ENCODE data around the gene S100A2.

The S100A2 gene

DNA sequence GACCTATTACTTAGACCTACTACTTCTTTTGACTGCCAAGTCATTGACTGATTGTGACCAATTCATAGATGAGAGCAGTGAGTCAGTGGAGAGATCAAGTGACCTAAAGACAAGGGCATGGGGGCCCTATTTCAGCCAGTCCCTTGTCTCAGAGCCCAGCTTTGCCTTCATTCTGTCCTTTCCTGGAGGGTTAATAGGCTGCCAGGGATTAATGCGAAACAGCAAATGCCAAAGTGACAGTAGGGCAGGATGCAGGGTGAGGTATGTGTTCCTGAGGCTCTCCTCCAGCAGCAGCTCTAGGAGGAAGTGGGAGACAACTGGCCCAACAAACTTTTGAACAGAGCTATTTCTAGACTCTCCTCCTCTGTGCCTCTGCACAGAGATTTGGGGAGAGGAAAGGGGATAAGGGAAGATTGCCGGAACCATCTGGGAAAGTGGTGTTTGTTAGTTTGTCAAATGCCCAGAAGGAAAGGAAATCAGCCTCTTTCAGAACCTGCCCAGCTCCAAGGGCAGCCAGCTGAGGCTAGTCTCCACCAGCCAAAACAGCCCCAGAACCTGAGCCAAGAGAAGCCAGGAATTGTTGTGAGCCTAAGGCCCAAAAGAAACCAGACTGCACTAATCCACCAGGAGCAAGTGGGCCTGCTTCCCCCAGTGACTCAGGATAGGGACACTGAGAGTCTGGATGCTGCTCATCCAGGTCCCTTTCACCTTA lies 11.7 kb downstream of the S100A2 start:
- DNase-seq (ENCODE audit: extremely low read depth, low read depth), result no peak
- TF ChIP-seq, protein P1, sequence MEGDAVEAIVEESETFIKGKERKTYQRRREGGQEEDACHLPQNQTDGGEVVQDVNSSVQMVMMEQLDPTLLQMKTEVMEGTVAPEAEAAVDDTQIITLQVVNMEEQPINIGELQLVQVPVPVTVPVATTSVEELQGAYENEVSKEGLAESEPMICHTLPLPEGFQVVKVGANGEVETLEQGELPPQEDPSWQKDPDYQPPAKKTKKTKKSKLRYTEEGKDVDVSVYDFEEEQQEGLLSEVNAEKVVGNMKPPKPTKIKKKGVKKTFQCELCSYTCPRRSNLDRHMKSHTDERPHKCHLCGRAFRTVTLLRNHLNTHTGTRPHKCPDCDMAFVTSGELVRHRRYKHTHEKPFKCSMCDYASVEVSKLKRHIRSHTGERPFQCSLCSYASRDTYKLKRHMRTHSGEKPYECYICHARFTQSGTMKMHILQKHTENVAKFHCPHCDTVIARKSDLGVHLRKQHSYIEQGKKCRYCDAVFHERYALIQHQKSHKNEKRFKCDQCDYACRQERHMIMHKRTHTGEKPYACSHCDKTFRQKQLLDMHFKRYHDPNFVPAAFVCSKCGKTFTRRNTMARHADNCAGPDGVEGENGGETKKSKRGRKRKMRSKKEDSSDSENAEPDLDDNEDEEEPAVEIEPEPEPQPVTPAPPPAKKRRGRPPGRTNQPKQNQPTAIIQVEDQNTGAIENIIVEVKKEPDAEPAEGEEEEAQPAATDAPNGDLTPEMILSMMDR (IDR thresholded peaks at IDR 0.05; ENCODE audit: low read depth, low read length), result no peak

DNA sequence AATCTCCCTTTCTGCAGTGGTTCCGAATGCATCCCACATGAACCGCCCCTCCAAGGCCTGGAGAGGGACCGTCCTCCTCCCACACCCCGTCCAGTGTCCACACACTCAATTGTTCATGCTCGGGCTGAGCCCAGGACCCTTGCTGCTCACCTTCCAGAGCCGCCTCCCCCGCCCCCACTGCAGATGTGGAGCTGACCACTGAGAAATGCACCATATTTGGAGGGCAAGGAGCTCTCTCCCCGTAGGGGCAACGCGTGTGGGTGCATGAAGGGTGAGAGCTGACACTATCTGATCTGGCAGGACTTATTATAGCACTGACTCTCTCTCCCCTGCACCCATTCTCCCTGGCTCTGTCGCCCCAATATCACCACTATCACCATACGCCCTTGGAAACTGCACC lies 12.5 kb downstream of the S100A2 start:
- no peak for DNase-seq (ENCODE audit: extremely low read depth, low read depth)
- TF ChIP-seq, protein P1 (IDR thresholded peaks at IDR 0.05; ENCODE audit: low read depth, low read length), result no peak

DNA sequence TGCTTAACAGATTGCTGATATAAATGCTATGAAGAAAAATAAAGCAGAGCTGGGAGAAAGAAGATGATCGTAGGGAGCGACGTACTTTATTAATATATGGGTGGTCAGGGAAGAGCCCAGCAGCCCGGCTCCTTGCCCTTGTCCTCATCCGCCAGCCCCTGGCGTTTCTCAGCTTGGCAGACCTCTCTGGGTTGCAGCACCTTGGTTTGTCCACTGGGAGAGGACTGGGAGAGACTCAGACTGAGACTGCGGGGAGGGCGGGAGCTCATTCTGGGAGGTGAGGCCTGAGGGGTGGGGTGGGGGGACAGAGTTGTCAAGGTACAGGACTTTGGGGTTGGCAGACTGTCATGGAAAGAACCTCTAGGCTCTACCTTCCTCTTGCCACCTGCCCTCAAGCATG lies 13.3 kb downstream of the S100A2 start:
- TF ChIP-seq, protein P1 (IDR thresholded peaks at IDR 0.05; ENCODE audit: low read depth, low read length), result no peak
- no peak for DNase-seq (ENCODE audit: extremely low read depth, low read depth)

DNA sequence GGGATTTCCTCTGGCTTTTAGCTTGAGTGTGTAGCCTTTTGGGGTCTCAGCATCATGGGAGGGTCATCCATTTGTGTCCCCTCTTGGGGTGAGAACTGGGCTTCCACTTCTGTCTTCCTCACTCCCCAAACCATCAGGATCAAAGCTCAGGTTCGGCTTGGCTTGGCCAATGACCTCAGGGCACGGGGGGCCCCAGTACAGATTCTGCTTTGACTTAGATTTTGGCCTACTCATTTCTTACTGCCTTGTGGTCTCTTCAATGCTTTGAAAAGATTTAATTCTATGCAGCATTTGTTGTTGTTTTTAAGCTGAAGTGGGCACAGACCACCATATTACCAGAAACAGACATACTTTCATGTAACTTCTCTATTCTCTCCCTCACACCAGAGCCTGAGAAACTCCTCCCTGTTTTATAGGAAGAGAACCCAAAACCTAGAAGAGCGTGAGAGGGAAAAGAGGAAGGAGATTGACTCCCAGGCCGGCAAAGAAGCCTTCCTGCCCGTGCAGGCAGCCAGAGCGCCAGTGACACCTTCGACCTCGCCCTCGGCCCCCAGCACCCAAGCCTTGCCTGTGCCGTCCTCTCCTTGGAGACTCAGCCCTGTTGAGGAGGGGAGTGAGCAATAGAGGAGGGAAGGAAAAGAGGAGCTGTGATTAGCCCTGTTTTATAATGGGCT lies 14.7 kb downstream of the S100A2 start:
- DNase-seq (ENCODE audit: extremely low read depth, low read depth), result no peak
- TF ChIP-seq, protein P1 (IDR thresholded peaks at IDR 0.05; ENCODE audit: low read depth, low read length), result no peak

DNA sequence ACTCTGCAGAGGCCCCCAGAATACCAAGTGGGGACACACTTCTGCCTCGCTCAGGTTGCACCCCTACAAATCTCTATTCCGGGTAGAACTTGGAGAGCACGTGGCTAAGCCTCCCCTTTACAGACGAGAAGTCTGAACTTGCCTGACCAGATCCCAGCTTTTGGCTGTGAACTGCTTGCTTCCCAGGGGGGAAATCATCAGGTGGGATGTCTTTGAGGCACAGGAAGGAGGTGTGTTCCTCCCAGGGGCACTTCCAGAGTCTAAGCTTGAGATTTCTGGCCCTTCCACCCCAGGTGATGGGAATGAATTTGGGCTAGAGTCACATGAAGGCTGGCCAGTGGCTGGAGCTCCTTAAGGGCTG lies 15.3 kb downstream of the S100A2 start:
- DNase-seq (ENCODE audit: extremely low read depth, low read depth), result no peak

DNA sequence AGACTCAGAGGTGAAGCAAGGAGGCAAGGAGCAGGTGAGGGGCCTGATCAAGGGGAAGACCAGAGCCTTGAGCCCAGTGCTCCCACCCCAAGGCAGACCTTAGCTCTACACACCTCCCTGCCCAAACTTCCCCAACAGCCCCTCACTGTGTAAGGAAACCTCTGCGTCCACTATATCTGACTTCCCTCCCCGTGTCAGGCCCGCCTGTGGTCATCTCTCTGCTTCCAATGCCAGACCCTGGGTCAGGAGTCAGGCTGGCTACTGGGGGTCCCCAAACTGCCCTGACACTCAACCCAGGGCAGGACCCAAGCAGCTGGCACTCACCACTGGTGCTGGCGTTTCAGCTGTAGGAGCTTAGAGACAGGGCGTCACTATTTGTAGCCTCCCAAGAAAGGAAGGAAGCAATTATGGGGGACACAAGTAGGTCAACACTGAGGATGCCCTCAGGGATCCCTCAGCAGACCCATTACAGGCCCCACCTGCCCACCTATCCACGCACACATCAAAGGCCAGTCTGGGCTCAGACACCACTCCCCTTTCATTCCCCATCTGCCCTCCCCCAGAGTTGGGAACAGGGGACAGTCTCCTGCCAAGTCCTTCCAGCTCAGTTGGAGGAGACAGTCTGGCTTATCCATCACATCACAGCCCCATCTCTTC lies 15.8 kb downstream of the S100A2 start:
- TF ChIP-seq, protein P1 (IDR thresholded peaks at IDR 0.05; ENCODE audit: low read depth, low read length), result no peak
- no peak for DNase-seq (ENCODE audit: extremely low read depth, low read depth)

More for the DNA sequence above, 15.3 kb downstream of the S100A2 start:
- TF ChIP-seq, protein P1 (IDR thresholded peaks at IDR 0.05; ENCODE audit: low read depth, low read length), result no peak

Data from AG09319 (cell line).